GM18511 (cell line): Measurements from ENCODE around the gene COX6A1.

Experiments used
- ATAC-seq: cut with Tn5 transposase; IDR thresholded peaks from one replicate; pipeline ENCODE4 v1.9.1; 2021; ENCODE audit warnings: mild to moderate bottlenecking, moderate library complexity; ENCODE audit not compliant: unreplicated experiment

Gene COX6A1

DNA sequence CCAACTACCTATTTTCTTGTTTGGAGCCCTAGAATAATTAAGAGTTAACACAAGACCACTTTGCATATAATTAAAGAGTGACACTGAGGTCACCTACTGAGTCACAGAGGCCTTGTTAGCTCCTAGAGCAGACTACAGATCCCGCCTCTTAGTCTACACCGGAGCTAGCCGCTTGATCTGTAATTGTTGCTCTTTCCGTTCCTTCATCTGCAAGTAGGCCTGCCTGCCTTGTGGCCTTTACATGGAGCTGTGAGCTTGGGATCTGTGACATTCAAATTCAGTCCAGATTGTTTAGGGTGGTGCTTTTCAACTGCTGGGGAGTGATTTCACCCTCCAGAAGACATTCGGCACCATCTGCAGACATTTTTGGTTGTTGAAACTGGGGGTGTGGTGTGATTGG, 52.4 kb downstream of the COX6A1 start:
- no peak for ATAC-seq
